Adrenal gland (tissue), 19 donors: ENCODE data around the gene IRX6. TPM values are rescaled to one million over a fixed set of nuclear protein-coding genes. Genes with fewer than 3 reads are reported as not detected.

Experiments
- DNase-seq, 7 donors: peaks; one replicate each; pipeline ENCODE4 v3.0.0-alpha.2; 2019 to 2020
- H3K27ac ChIP-seq, 5 donors: fragments of 200-600 bp; sonication (generic) in 4 of 5; 1 replicate in 3 of 5; 2 replicates in 2 of 5; pipeline versions ENCODE4 v1.5.1 to v1.8.0; 2016 to 2020; ENCODE audit warnings: mild to moderate bottlenecking in 1 of 5
- H3K27me3 ChIP-seq: fragments of 200-600 bp; 2 replicates; pipeline ENCODE4 v1.8.0; 2021
- H3K36me3 ChIP-seq, 2 donors: fragments of 200-600 bp; replicated peaks in 1 of 2; 1 replicate in 1 of 2; 2 replicates in 1 of 2; pipeline versions ENCODE4 v1.5.1 to v1.8.0; 2018 to 2022
- H3K4me1 ChIP-seq, 2 donors: fragments of 200-600 bp; replicated peaks in 1 of 2; 1 replicate in 1 of 2; 2 replicates in 1 of 2; pipeline versions ENCODE4 v1.5.1 to v1.8.0; 2018 to 2021
- H3K4me3 ChIP-seq, 4 donors: fragments of 200-600 bp; sonication (generic) in 3 of 4; one replicate each; pipeline ENCODE4 v1.5.1; 2016 to 2018
- H3K9me3 ChIP-seq, 3 donors: fragments of 200-600 bp; sonication (generic) in 1 of 3; replicated peaks in 1 of 3; 1 replicate in 2 of 3; 2 replicates in 1 of 3; pipeline versions ENCODE4 v1.5.1 to v1.8.0; 2016 to 2021
- CTCF ChIP-seq, 6 experiments: fragments of 450-650 bp in 4 of 6; fragments of 200-600 bp in 2 of 6; sonication (generic) in 1 of 6; IDR thresholded peaks; 1 replicate in 5 of 6; 2 replicates in 1 of 6; pipeline versions ENCODE4 v1.5.1 to v1.8.0; 2016 to 2021; ENCODE audit warnings: antibody characterized with exemption in 6 of 6, mild to moderate bottlenecking in 2 of 6, moderate library complexity in 1 of 6
- POLR2A ChIP-seq, 2 donors: fragments of 450-650 bp; IDR thresholded peaks; one replicate each; pipeline ENCODE4 v1.6.1; 2017; ENCODE audit warnings: antibody characterized with exemption in 2 of 2, mild to moderate bottlenecking in 2 of 2, moderate library complexity in 1 of 2
- WGBS, 4 donors: extraction: QIAGEN DNeasy Blood & Tissue Kit in 2 of 4; methylation state at CpG; one replicate each; pipeline versions ENCODE4 v1.1.5 to v1.1.7; 2013 to 2017; 5-methylcytosine and 5-hydroxymethylcytosine counted together
- intact Hi-C, 2 donors: fragments of 100-400 bp; cut with DNase I; formaldehyde crosslinking; loops; one replicate each; pipeline versions ENCODE4 v1.14.1 to v1.15.0; 2022 to 2023
- long read RNA-seq, 10 donors: library from polyadenylated mRNA in 3 of 10; unstranded in 2 of 10; stranded (forward) in 1 of 10; transcript quantifications; one replicate each; pipeline ENCODE4 v2.0.0 and lab custom pipeline, GENCODE V29; 2021 to 2026
- polyA plus RNA-seq, 3 donors: library from polyadenylated mRNA; stranded (reverse); fragments of 200-250 nt in 2 of 3; fragments of 350-450 nt in 1 of 3; fragmentation: Illumina TruSeq in 1 of 3; extraction: RNeasy Lipid Tissue Mini Kit (QIAGEN cat#74804) in 1 of 3; gene quantifications; one replicate each; pipeline ENCODE4 v1.2.3, GENCODE V29; 2013 to 2014
- total RNA-seq, 9 donors: library from RNA; depleted of rRNA in 4 of 9; stranded (reverse); fragments of >200 nt in 4 of 9; fragments of 120-200 nt in 1 of 9; fragmentation: NEBNext Ultra II Directional in 1 of 9; extraction: Animal tissue kit (Norgen Biotek cat#: 25700) in 1 of 9; gene quantifications; one replicate each; pipeline versions ENCODE4 v1.1.0 to v1.2.4, GENCODE V29; 2013 to 2023
- donor health status: healthy with polysubstance abuse.
- donor health status: Bipolar disorder and iron deficiency.
- donor health status: DM: yes; HTN: yes; CAD: no.
- donor health status: DM: no; HTN: no; CAD: no.
- donor health status: DM: no; HTN: no; CAD: no.
- donor health status: DM: yes; HTN: yes; CAD: no.

IRX6 gene
- total RNA-seq (under 1 TPM in 1 of 9 donors, not detected in 8; 0.13 TPM), polyA plus RNA-seq (under 1 TPM in 1 of 3 donors, not detected in 2; 0.61 TPM)
- long read RNA-seq, donor 1, result 0 reads
- long read RNA-seq, donor 2, result 0 reads
- long read RNA-seq, donor 3, result 0 reads
- long read RNA-seq, donor 4, result 0 reads
- long read RNA-seq, donor 5, result 0 reads
- long read RNA-seq, donor 6, result 0 reads
- long read RNA-seq, donor 7, result 0 reads
- long read RNA-seq, donor 8, result 0 reads
- long read RNA-seq, donor 9, result 0 reads
- long read RNA-seq, donor 10, result 0 reads

GRCh38 chr16:55323637-55324271 is at the start of gene IRX6:
TSS of gene IRX6 (plus strand) at chr16:55324203. CDS start at chr16:55325092, 889 bp downstream.
- Histone ChIP-seq H3K27me3 (peaks cover 51% of the 10 kb centered on the region), H3K4me1 (no peaks in the 10 kb centered on the region), H3K4me3 (no peak within 1 kb of the TSS), H3K27ac (no peak within 1 kb of the TSS), H3K9me3 (no peaks in the 10 kb centered on the region), H3K36me3 (no peaks in the 10 kb centered on the region)
- intact Hi-C loops, result no loop called here
- TF ChIP-seq CTCF (IDR thresholded peaks at IDR 0.05) (no peak), POLR2A (IDR thresholded peaks at IDR 0.05) (no peak)
- peak in 3 of 7 donors; percentile 8 to 39 (median 16) for DNase-seq
- 1 to 4% (median 2%) methylated on average over 13 to 49 of the region's 49 CpGs for whole genome bisulfite sequencing, 4 donors

GRCh38 chr16:55274391-55274790 is 49.6 kb upstream of the IRX6 start:
- TF ChIP-seq POLR2A (IDR thresholded peaks at IDR 0.05), result no peak
- no peak for TF ChIP-seq CTCF (IDR thresholded peaks at IDR 0.05)
- no peak overlapping the region for H3K4me3 ChIP-seq
- intact Hi-C loops, result no loop called here
- no peaks in the 10 kb centered on the region for H3K36me3 ChIP-seq
- no peak for DNase-seq
- no peak overlapping the region for H3K27ac ChIP-seq
- 69 to 84% (median 78%) methylated on average over 5 of the region's 5 CpGs for WGBS, 4 donors
- H3K9me3 ChIP-seq, result no peaks in the 10 kb centered on the region
- no peaks in the 10 kb centered on the region for H3K4me1 ChIP-seq
- H3K27me3 ChIP-seq, result no peaks in the 10 kb centered on the region

GRCh38 chr16:55275167-55275566 is 48.8 kb upstream of the IRX6 start:
- Histone ChIP-seq H3K27me3 (no peaks in the 10 kb centered on the region), H3K36me3 (no peaks in the 10 kb centered on the region), H3K27ac (no peak overlapping the region), H3K4me3 (no peak overlapping the region), H3K9me3 (no peaks in the 10 kb centered on the region), H3K4me1 (no peaks in the 10 kb centered on the region)
- WGBS, 4 donors, result 67 to 80% (median 73%) methylated on average over 3 of the region's 3 CpGs
- TF ChIP-seq CTCF (IDR thresholded peaks at IDR 0.05) (no peak), POLR2A (IDR thresholded peaks at IDR 0.05) (no peak)
- intact Hi-C loops, result no loop called here
- DNase-seq, result no peak

GRCh38 chr16:55275869-55276268 is 48.1 kb upstream of the IRX6 start:
- Histone ChIP-seq H3K4me1 (no peaks in the 10 kb centered on the region), H3K27me3 (no peaks in the 10 kb centered on the region), H3K36me3 (no peaks in the 10 kb centered on the region), H3K27ac (no peak overlapping the region), H3K4me3 (no peak overlapping the region), H3K9me3 (no peaks in the 10 kb centered on the region)
- no peak for DNase-seq
- 88 to 92% (median 90%) methylated on average over 6 of the region's 6 CpGs for WGBS, 4 donors
- TF ChIP-seq CTCF (IDR thresholded peaks at IDR 0.05) (no peak), POLR2A (IDR thresholded peaks at IDR 0.05) (no peak)
- intact Hi-C loops, result no loop called here
